ENCODE data around the gene MYDGF. TPM values are rescaled to one million over a fixed set of nuclear protein-coding genes. Genes with fewer than 3 reads are reported as not detected.

The MYDGF gene
- total RNA-seq, 1 donor from 2014 or later = 42.5 TPM

DNA sequence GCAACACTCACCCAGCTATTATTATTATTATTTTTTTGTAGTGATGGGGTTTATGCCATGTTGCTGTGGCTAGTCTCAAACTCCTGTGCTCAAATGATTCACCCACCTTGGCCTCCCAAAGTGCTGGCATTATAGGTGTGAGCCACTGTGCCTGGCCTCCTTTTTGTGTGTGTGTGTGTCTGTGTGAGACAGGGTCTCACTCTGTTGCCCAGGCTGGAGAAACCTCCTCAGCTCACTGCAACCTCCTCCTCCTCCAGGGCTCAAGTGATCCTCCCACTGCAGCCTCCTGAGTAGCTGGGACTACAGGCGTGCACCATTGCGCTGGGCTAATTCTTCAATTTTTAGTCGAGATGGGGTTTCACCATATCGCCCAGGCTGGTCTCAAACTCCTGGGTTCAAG, 3.6 kb upstream of the MYDGF start:
- Mint-ChIP-seq H3K4me3 (ENCODE audit: low read depth) (no peak overlapping the region), H3K9me3 (ENCODE audit: low read depth) (no peaks in the 10 kb centered on the region), H3K4me1 (ENCODE audit: low read depth) (peaks cover 7% of the 10 kb centered on the region), H3K27me3 (no peaks in the 10 kb centered on the region), H3K27ac (no peak overlapping the region), H3K36me3 (ENCODE audit: insufficient read depth) (peaks cover 8% of the 10 kb centered on the region)
- TF ChIP-seq, protein P1, sequence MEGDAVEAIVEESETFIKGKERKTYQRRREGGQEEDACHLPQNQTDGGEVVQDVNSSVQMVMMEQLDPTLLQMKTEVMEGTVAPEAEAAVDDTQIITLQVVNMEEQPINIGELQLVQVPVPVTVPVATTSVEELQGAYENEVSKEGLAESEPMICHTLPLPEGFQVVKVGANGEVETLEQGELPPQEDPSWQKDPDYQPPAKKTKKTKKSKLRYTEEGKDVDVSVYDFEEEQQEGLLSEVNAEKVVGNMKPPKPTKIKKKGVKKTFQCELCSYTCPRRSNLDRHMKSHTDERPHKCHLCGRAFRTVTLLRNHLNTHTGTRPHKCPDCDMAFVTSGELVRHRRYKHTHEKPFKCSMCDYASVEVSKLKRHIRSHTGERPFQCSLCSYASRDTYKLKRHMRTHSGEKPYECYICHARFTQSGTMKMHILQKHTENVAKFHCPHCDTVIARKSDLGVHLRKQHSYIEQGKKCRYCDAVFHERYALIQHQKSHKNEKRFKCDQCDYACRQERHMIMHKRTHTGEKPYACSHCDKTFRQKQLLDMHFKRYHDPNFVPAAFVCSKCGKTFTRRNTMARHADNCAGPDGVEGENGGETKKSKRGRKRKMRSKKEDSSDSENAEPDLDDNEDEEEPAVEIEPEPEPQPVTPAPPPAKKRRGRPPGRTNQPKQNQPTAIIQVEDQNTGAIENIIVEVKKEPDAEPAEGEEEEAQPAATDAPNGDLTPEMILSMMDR (IDR thresholded peaks at IDR 0.05; ENCODE audit: unreplicated experiment) = no peak
- DNase-seq (ENCODE audit: low spot score, unreplicated experiment) = no peak

DNA sequence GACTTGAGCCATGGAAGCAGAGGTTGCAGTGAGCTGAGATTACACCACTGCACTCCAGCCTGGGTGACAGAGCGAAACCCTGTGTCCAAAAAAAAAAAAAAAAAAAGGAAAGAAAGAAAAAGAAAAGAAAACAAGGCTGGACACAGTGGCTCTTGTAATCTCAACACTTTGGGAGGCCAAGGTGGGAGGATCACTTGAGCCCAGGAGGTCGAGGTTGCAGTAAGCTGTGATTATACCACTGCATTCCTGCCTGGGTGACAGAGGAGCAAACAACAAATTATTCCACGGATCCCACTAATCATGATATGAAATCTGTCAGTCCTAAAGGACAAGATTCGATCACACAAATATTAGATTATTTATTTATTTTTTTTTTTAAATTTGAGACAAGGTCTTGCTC, 3.1 kb upstream of the MYDGF start:
- H3K27me3 Mint-ChIP-seq = no peaks in the 10 kb centered on the region
- TF ChIP-seq, protein P1 (IDR thresholded peaks at IDR 0.05; ENCODE audit: unreplicated experiment) = no peak
- peaks cover 10% of the 10 kb centered on the region for H3K36me3 Mint-ChIP-seq (ENCODE audit: insufficient read depth)
- DNase-seq (ENCODE audit: low spot score, unreplicated experiment) = no peak
- no peak overlapping the region for H3K4me3 Mint-ChIP-seq (ENCODE audit: low read depth)
- peaks cover 7% of the 10 kb centered on the region for H3K4me1 Mint-ChIP-seq (ENCODE audit: low read depth)
- H3K9me3 Mint-ChIP-seq (ENCODE audit: low read depth) = no peaks in the 10 kb centered on the region
- H3K27ac Mint-ChIP-seq = no peak overlapping the region

DNA sequence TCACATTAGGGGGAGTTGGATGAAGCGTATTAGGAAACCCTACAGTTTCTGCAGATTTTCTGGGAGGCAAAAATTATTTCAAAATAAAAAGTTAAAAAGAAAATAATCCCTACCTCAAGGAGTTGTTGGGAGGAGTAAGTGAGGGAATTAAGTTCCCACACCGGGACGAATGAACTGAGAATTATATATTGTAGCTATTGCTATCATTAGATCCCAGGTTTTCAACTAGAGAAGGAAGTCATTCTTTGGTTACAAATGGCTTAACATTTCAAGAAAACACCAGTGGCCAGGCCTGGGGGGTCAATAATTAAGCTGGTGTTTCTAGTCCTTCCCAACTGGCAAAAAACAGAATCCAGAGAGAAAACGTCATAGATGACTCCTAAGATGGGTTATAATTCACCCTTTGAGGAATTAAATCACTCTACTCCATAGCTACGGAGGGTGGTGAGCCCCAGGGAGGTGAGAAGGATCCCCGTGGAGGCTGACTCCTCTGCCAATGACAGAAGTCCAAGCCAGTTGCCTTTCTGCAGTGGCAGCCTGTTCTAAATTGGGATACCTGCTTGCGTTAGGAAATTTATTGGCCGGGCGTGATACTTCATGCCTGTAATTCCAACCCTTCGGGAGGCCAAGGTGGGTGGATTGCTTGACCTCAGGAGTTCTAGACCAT, 1.2 kb upstream of the MYDGF start:
- H3K4me1 Mint-ChIP-seq (ENCODE audit: low read depth) = peaks cover 7% of the 10 kb centered on the region
- TF ChIP-seq, protein P1 (IDR thresholded peaks at IDR 0.05; ENCODE audit: unreplicated experiment) = no peak
- H3K9me3 Mint-ChIP-seq (ENCODE audit: low read depth) = no peaks in the 10 kb centered on the region
- no peak for DNase-seq (ENCODE audit: low spot score, unreplicated experiment)
- H3K27ac Mint-ChIP-seq = peak overlapping the region; percentile 17
- H3K27me3 Mint-ChIP-seq = no peaks in the 10 kb centered on the region
- H3K4me3 Mint-ChIP-seq (ENCODE audit: low read depth) = peak overlapping the region; percentile 65
- peaks cover 9% of the 10 kb centered on the region for H3K36me3 Mint-ChIP-seq (ENCODE audit: insufficient read depth)

DNA sequence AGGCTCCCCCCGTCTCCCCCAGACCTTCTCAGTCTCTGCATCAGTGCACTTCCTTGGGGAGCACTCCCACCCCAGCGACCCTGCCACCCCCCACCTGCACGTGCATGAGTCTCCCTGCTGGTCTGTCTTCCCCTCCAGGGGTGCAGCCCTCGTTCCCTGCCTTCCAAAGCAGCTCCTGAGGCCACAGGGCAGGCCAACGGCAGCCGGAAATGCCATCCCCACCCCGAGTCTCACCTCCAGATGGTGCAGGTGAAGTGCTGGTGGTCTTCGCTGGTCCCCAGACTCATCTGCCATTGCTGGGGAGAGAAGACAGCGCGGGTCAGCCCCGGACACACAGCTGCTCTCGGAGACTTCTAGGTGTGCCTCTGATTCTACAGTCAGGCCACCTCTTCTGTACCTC, 5.5 kb downstream of the MYDGF start:
- H3K36me3 Mint-ChIP-seq (ENCODE audit: insufficient read depth) = peaks cover 14% of the 10 kb centered on the region
- H3K4me3 Mint-ChIP-seq (ENCODE audit: low read depth) = no peak overlapping the region
- H3K4me1 Mint-ChIP-seq (ENCODE audit: low read depth) = peaks cover 7% of the 10 kb centered on the region
- no peak overlapping the region for H3K27ac Mint-ChIP-seq
- TF ChIP-seq, protein P1 (IDR thresholded peaks at IDR 0.05; ENCODE audit: unreplicated experiment) = no peak
- H3K9me3 Mint-ChIP-seq (ENCODE audit: low read depth) = no peaks in the 10 kb centered on the region
- H3K27me3 Mint-ChIP-seq = no peaks in the 10 kb centered on the region
- DNase-seq (ENCODE audit: low spot score, unreplicated experiment) = no peak

DNA sequence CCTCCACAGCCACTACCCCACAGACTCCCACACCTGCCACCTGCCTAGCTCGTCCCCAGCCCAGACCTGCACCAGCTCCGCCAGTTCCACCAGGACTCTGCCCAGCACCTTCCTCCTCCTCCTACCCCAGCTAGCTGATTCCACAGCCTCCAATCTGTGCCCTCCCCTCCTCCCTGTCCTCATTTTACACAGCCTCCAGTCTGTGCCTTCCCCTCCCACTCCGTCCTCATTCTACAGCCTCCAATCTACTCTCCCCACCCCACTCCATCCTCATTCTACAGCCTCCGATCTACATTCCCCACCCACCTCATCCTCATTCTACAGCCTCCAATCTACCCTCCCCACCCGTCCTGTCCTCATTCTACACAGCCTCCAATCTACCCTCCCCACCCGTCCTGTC, 7.3 kb downstream of the MYDGF start:
- Mint-ChIP-seq H3K4me1 (ENCODE audit: low read depth) (no peaks in the 10 kb centered on the region), H3K27ac (no peak overlapping the region), H3K9me3 (ENCODE audit: low read depth) (no peaks in the 10 kb centered on the region), H3K27me3 (no peaks in the 10 kb centered on the region), H3K36me3 (ENCODE audit: insufficient read depth) (peaks cover 11% of the 10 kb centered on the region), H3K4me3 (ENCODE audit: low read depth) (no peak overlapping the region)
- no peak for DNase-seq (ENCODE audit: low spot score, unreplicated experiment)
- TF ChIP-seq, protein P1 (IDR thresholded peaks at IDR 0.05; ENCODE audit: unreplicated experiment) = no peak

All from progenitor cell of endocrine pancreas (in vitro differentiated cells).